ENCODE data around the gene FN3K.
A peak's percentile ranks its signal among the peaks of the same experiment; 100 is the strongest.
"Not testable (repeated sequence)": the region's sequence is repeated elsewhere in the genome, so short reads cannot be mapped to it uniquely, and the experiment has no call there.

FN3K gene

GRCh38 chr17:82737967-82738877, 2.8 kb downstream of the FN3K start:
- DNase-seq = no peak

- DNase-seq = no peak
Observed at GRCh38 chr17:82740906-82741759, 5.7 kb downstream of the FN3K start.

GRCh38 chr17:82743344-82744219, 8.2 kb downstream of the FN3K start:
- DNase-seq = no peak

GRCh38 chr17:82744736-82745135, 9.3 kb downstream of the FN3K start:
- DNase-seq = not testable (repeated sequence)

- DNase-seq = no peak
Observed at GRCh38 chr17:82745524-82745923, 10.1 kb downstream of the FN3K start.

- DNase-seq = no peak
Observed at GRCh38 chr17:82748756-82749155, 13.3 kb downstream of the FN3K start.

GRCh38 chr17:82750241-82750908, 15.0 kb downstream of the FN3K start:
- DNase-seq = no peak

- DNase-seq = no peak
Observed at GRCh38 chr17:82751171-82751570, 15.8 kb downstream of the FN3K start.

- peak; percentile 68 for DNase-seq
Observed at GRCh38 chr17:82751571-82752370, 16.4 kb downstream of the FN3K start, which contains the start of gene TBCD. TSS of gene TBCD (plus strand) at chr17:82752065. CDS start at chr17:82752194, 129 bp downstream.

GRCh38 chr17:82752371-82753200, 17.2 kb downstream of the FN3K start:
- DNase-seq = no peak

GRCh38 chr17:82753201-82753464, 17.7 kb downstream of the FN3K start:
- DNase-seq = no peak

- no peak for DNase-seq
Observed at GRCh38 chr17:82754297-82755208, 19.1 kb downstream of the FN3K start.

- DNase-seq = no peak
Observed at GRCh38 chr17:82756166-82756565, 20.8 kb downstream of the FN3K start.

- no peak for DNase-seq
Observed at GRCh38 chr17:82765371-82765770, 30.0 kb downstream of the FN3K start.

- no peak for DNase-seq
Observed at GRCh38 chr17:82767041-82767754, 31.8 kb downstream of the FN3K start.

GRCh38 chr17:82769041-82769440, 33.6 kb downstream of the FN3K start:
- no peak for DNase-seq

- DNase-seq = no peak
Observed at GRCh38 chr17:82772026-82772425, 36.6 kb downstream of the FN3K start.

- not testable (repeated sequence) for DNase-seq
Observed at GRCh38 chr17:82774456-82774855, 39.0 kb downstream of the FN3K start.

Measured in NCI-H1417 treated with DMSO at 0.1 percent for 48 hours (cell line).